Neuronal stem cell (in vitro differentiated cells): ENCODE measurements around the gene LUZP4.

Source experiments
- DNase-seq: peaks from one replicate; pipeline ENCODE4 v3.0.0-alpha.2; 2013; ENCODE audit warnings: low spot score
- H2AFZ ChIP-seq: one replicate; pipeline ENCODE4 v1.6.1; 2013; ENCODE audit warnings: mild to moderate bottlenecking, low read length, inconsistent platforms
- H2AK5ac ChIP-seq: 2 replicates; pipeline ENCODE4 v1.6.1; 2013; ENCODE audit warnings: low read depth, mild to moderate bottlenecking, inconsistent platforms, low read length, moderate library complexity, mixed read lengths
- H2BK120ac ChIP-seq: 2 replicates; pipeline ENCODE4 v1.6.1; 2013; ENCODE audit warnings: low read depth, mild to moderate bottlenecking, inconsistent platforms, low read length, moderate library complexity, mixed read lengths
- H2BK12ac ChIP-seq: one replicate; pipeline ENCODE4 v1.6.1; 2013; ENCODE audit warnings: low read length, inconsistent platforms
- H2BK15ac ChIP-seq: 2 replicates; pipeline ENCODE4 v1.6.1; 2013; ENCODE audit warnings: mild to moderate bottlenecking, low read length, inconsistent platforms, mixed read lengths
- H2BK5ac ChIP-seq: one replicate; pipeline ENCODE4 v1.6.1; 2013; ENCODE audit warnings: inconsistent platforms, mild to moderate bottlenecking, low read length, moderate library complexity
- H3K14ac ChIP-seq: one replicate; pipeline ENCODE4 v1.6.1; 2013; ENCODE audit warnings: low read length, inconsistent platforms
- H3K18ac ChIP-seq: 2 replicates; pipeline ENCODE4 v1.6.1; 2013; ENCODE audit warnings: low read length, inconsistent platforms
- H3K23ac ChIP-seq: 2 replicates; pipeline ENCODE4 v1.6.1; 2013; ENCODE audit warnings: low read depth, mild to moderate bottlenecking, mixed read lengths, low read length, inconsistent platforms; ENCODE audit not compliant: poor library complexity
- H3K27ac ChIP-seq: replicated peaks from 3 replicates; pipeline ENCODE4 v1.5.1; 2013; ENCODE audit warnings: low read length, inconsistent platforms
- H3K27me3 ChIP-seq, 3 experiments: 2 replicates each; pipeline ENCODE4 v1.6.1; 2013; ENCODE audit warnings: low read length in 3 of 3, mild to moderate bottlenecking in 2 of 3, inconsistent platforms in 1 of 3, low read depth in 1 of 3, mixed read lengths in 1 of 3, moderate library complexity in 1 of 3; ENCODE audit not compliant: control insufficient read depth in 3 of 3, insufficient read depth in 3 of 3
- H3K36me3 ChIP-seq, 2 donors: replicated peaks in 1 of 2; 2 replicates each; pipeline ENCODE4 v1.6.1; 2013; ENCODE audit warnings: low read length in 2 of 2; ENCODE audit not compliant: control insufficient read depth in 2 of 2, insufficient read depth in 2 of 2
- H3K4ac ChIP-seq: 2 replicates; pipeline ENCODE4 v1.6.1; 2013; ENCODE audit warnings: inconsistent platforms, mild to moderate bottlenecking, low read length, moderate library complexity
- H3K4me1 ChIP-seq, 2 donors: 1 replicate in 1 of 2; 2 replicates in 1 of 2; pipeline ENCODE4 v1.6.1; 2013; ENCODE audit warnings: low read length in 2 of 2, low read depth in 1 of 2; ENCODE audit not compliant: control insufficient read depth in 2 of 2, insufficient read depth in 1 of 2
- H3K4me2 ChIP-seq: one replicate; pipeline ENCODE4 v1.6.1; 2013; ENCODE audit warnings: mild to moderate bottlenecking, low read length, inconsistent platforms; ENCODE audit not compliant: insufficient read depth, poor library complexity, severe bottlenecking
- H3K4me3 ChIP-seq, 2 donors: 2 replicates each; pipeline ENCODE4 v1.5.1; 2013; ENCODE audit warnings: low read length in 2 of 2, mild to moderate bottlenecking in 2 of 2, inconsistent platforms in 1 of 2, moderate library complexity in 1 of 2
- H3K79me1 ChIP-seq: one replicate; pipeline ENCODE4 v1.6.1; 2013; ENCODE audit warnings: low read depth, mild to moderate bottlenecking, inconsistent platforms, low read length, moderate library complexity
- H3K9ac ChIP-seq: one replicate; pipeline ENCODE4 v1.6.1; 2013; ENCODE audit warnings: mild to moderate bottlenecking, low read depth, low read length, inconsistent platforms; ENCODE audit not compliant: poor library complexity
- H3K9me3 ChIP-seq, 2 donors: replicated peaks in 1 of 2; 2 replicates each; pipeline versions ENCODE3 to v1.6.1; 2013; ENCODE audit warnings: low read length in 2 of 2, mild to moderate bottlenecking in 2 of 2, inconsistent platforms in 1 of 2, low read depth in 1 of 2, mixed read lengths in 1 of 2, moderate library complexity in 1 of 2; ENCODE audit not compliant: control insufficient read depth in 2 of 2, insufficient read depth in 1 of 2
- H4K8ac ChIP-seq: one replicate; pipeline ENCODE4 v1.6.1; 2013; ENCODE audit warnings: low read depth, mild to moderate bottlenecking, inconsistent platforms, low read length, moderate library complexity
- H4K91ac ChIP-seq: one replicate; pipeline ENCODE4 v1.6.1; 2013; ENCODE audit warnings: low read length, low read depth, mild to moderate bottlenecking, inconsistent platforms; ENCODE audit not compliant: poor library complexity
- WGBS, 2 donors: extraction: QIAGEN DNeasy Blood & Tissue Kit; methylation state at CpG; one replicate each; pipeline ENCODE4 v1.1.7; 2013; ENCODE audit warnings: missing lambda C conversion rate in 2 of 2, mixed read lengths in 1 of 2; ENCODE audit not compliant: insufficient read length in 2 of 2, insufficient replicate concordance in 1 of 2; ENCODE audit errors: extremely low coverage in 2 of 2; 5-methylcytosine and 5-hydroxymethylcytosine counted together

The LUZP4 gene

DNA sequence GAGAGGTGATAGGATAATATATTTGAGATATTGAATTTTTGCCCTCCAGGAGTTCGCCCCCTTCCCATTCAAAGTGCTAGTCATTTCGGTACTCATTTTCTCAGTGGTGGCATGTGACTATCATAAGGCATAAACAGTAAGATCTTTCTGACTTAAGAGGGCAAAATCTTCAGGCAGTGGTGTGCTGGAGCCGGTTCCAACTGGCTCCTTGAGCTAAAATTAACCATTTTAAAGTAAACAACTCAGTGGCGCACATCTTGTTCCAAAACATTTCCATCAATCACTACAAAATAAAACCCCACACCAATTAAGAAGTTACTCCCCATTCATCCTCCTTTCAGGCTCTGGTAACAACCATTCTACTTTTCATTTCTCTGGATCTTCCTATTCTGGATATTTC is 43.3 kb downstream of the LUZP4 start:
- no peak overlapping the region for H2BK15ac ChIP-seq
- no peak overlapping the region for H3K18ac ChIP-seq
- H2AK5ac ChIP-seq: no peak overlapping the region
- no CpG with 5 or more reads among the region's 4 CpGs for WGBS, 2 donors
- no peaks in the 10 kb centered on the region for H3K4me1 ChIP-seq
- no peak overlapping the region for H3K4me3 ChIP-seq
- no peak overlapping the region for H4K8ac ChIP-seq
- H2BK12ac ChIP-seq: no peak overlapping the region
- no peaks in the 10 kb centered on the region for H3K36me3 ChIP-seq
- H2BK5ac ChIP-seq: no peak overlapping the region
- no peaks in the 10 kb centered on the region for H3K79me1 ChIP-seq
- no peak overlapping the region for H3K4me2 ChIP-seq
- H3K27ac ChIP-seq: no peak overlapping the region
- H3K14ac ChIP-seq: no peak overlapping the region
- no peak overlapping the region for H2BK120ac ChIP-seq
- H3K4ac ChIP-seq: no peak overlapping the region
- H3K23ac ChIP-seq: no peak overlapping the region
- no peaks in the 10 kb centered on the region for H3K9me3 ChIP-seq
- DNase-seq: no peak
- H2AFZ ChIP-seq: no peak overlapping the region
- peaks cover 0 to 9% (median 0%) of the 10 kb centered on the region in 3 experiments for H3K27me3 ChIP-seq
- no peak overlapping the region for H4K91ac ChIP-seq
- H3K9ac ChIP-seq: no peak overlapping the region

DNA sequence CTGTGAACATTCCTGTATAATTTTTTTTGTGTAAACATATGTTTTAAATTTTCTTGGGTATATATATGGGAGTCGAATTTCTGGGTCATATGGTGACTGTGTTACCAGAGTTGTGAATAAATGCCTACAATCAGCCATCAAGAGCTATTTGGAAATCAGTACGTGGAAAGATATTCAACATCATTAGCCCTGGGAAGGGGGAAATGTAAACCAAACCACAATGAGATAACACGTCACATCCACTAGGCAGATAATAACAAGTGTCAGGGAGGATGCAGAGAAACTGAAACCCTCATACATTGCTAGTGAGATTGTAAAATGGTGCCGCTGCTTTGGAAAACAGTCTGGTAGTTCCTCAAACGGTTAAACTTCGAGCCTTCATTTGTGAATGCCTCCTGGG is 43.9 kb downstream of the LUZP4 start:
- H3K23ac ChIP-seq: no peak overlapping the region
- no peak overlapping the region for H3K4ac ChIP-seq
- no CpG with 5 or more reads among the region's 6 CpGs for WGBS, 2 donors
- no peak overlapping the region for H2BK15ac ChIP-seq
- H2AFZ ChIP-seq: no peak overlapping the region
- H3K4me1 ChIP-seq: no peaks in the 10 kb centered on the region
- no peak for DNase-seq
- H2BK12ac ChIP-seq: no peak overlapping the region
- no peak overlapping the region for H3K14ac ChIP-seq
- H3K27me3 ChIP-seq: peaks cover 0 to 4% (median 0%) of the 10 kb centered on the region in 3 experiments
- H3K18ac ChIP-seq: no peak overlapping the region
- H3K27ac ChIP-seq: no peak overlapping the region
- no peak overlapping the region for H3K4me3 ChIP-seq
- no peak overlapping the region for H4K8ac ChIP-seq
- H4K91ac ChIP-seq: no peak overlapping the region
- H3K9me3 ChIP-seq: no peaks in the 10 kb centered on the region
- no peak overlapping the region for H2BK5ac ChIP-seq
- no peaks in the 10 kb centered on the region for H3K36me3 ChIP-seq
- H3K9ac ChIP-seq: no peak overlapping the region
- H3K79me1 ChIP-seq: no peaks in the 10 kb centered on the region
- no peak overlapping the region for H2AK5ac ChIP-seq
- no peak overlapping the region for H3K4me2 ChIP-seq
- no peak overlapping the region for H2BK120ac ChIP-seq

- no peak overlapping the region for H3K27ac ChIP-seq
- no peak overlapping the region for H3K9ac ChIP-seq
- H2AK5ac ChIP-seq: no peak overlapping the region
- H3K79me1 ChIP-seq: no peaks in the 10 kb centered on the region
- no peak overlapping the region for H2BK5ac ChIP-seq
- no peak overlapping the region for H2BK15ac ChIP-seq
- no peak overlapping the region for H3K4me2 ChIP-seq
- H2AFZ ChIP-seq: no peak overlapping the region
- no peak overlapping the region for H3K18ac ChIP-seq
- H3K27me3 ChIP-seq: peaks cover 0 to 4% (median 0%) of the 10 kb centered on the region in 3 experiments
- no CpG with 5 or more reads among the region's 5 CpGs for WGBS, 2 donors
- no peak for DNase-seq
- no peak overlapping the region for H3K4me3 ChIP-seq
- H3K14ac ChIP-seq: no peak overlapping the region
- no peak overlapping the region for H4K8ac ChIP-seq
- no peak overlapping the region for H3K23ac ChIP-seq
- H3K36me3 ChIP-seq: no peaks in the 10 kb centered on the region
- no peak overlapping the region for H2BK120ac ChIP-seq
- H4K91ac ChIP-seq: no peak overlapping the region
- no peak overlapping the region for H2BK12ac ChIP-seq
- no peaks in the 10 kb centered on the region for H3K4me1 ChIP-seq
- no peak overlapping the region for H3K4ac ChIP-seq
- no peaks in the 10 kb centered on the region for H3K9me3 ChIP-seq
Measured at GRCh38 chrX:115337491-115338144, 48.1 kb downstream of the LUZP4 start.

DNA sequence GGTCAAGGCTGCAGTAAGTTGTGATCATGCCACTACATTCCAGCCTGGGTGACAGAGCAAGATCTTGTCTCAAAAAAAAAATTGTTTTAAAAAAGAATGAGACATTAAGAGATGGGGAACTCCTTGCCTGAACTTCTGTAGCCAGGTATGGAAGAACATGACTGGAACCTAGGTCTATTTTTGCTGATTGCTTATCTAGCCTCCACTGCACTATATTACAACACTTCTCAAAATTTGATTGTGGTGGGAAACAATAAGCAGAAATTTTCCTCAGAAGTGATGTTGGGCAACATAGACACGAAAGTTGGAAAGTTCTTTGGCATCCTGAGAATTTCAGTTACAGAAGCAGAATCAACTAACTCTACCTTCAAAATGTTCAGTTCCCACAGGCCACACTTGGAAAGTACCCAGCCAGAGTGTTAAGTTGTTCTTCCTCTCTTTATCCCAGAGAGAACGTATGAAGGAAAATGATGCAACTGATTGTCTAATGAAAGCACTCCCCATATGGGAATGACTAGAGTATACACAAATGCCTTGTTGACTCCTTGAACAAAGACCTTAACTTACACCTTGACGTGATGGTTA is 50.0 kb downstream of the LUZP4 start:
- Histone ChIP-seq H2BK120ac (no peak overlapping the region), H3K27me3 (peaks cover 0 to 4% (median 2%) of the 10 kb centered on the region in 3 experiments), H3K36me3 (no peaks in the 10 kb centered on the region), H3K4me1 (no peaks in the 10 kb centered on the region), H4K8ac (no peak overlapping the region), H2AK5ac (no peak overlapping the region), H3K79me1 (no peaks in the 10 kb centered on the region), H3K23ac (no peak overlapping the region), H3K9ac (no peak overlapping the region), H2BK5ac (no peak overlapping the region), H3K18ac (no peak overlapping the region), H2BK15ac (no peak overlapping the region), H2AFZ (no peak overlapping the region), H3K9me3 (no peaks in the 10 kb centered on the region), H3K4me3 (no peak overlapping the region), H4K91ac (no peak overlapping the region), H2BK12ac (no peak overlapping the region), H3K27ac (no peak overlapping the region), H3K4me2 (no peak overlapping the region), H3K14ac (no peak overlapping the region), H3K4ac (no peak overlapping the region)
- WGBS, 2 donors: no CpG with 5 or more reads among the region's 3 CpGs
- no peak for DNase-seq
